Activated T-helper 9 cell treated with anti-CD3 and anti-CD28 coated beads, Interleukin-2, amount 50 U/mL, for 16 hours (primary cell): ENCODE measurements around the gene DCDC2C.

ENCODE experiments used
- DNase-seq: peaks from one replicate; pipeline ENCODE4 v3.0.0-alpha.2; 2020; ENCODE audit warnings: low read depth

Gene DCDC2C

GRCh38 chr2:3674066-3674845 is 29.1 kb upstream of the DCDC2C start:
- no peak for DNase-seq

DNA sequence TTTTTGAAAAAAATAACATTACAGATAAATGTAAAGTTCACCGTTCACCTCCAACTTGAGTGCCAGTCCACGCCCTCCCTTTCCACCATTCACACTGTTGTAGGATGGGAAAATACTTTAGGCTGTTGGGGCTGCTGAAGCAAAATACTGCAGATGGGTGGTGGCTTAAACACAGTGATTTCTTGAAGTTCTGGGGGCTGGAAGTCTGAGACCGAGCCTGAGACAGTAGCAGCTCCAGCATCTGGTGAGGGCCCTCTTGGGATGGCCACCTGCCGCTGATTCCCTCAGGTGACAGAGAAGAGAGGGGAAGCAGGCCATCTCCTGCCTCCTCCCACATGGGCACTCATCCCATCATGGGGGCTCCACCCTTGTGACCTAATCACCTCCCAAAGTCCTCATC is 27.7 kb upstream of the DCDC2C start:
- no peak for DNase-seq

DNA sequence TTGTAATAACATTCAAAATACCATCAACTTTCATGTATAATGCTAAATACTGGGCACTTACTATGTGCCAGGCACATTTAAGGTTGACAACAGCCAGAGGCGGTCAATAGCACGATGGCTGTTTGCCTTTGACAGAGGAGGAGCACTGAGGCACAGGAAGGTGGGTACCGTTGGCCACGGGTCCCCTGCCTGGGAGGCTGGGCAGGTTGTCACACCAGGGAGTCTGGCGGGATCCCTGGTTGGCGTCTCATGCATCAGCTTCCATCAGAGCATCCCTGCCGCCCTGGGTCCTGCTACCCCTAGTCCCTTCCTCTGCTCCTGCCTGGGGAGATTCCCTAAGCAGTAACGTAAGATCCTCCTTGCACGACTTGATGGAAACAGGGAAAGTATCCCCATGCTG is 25.9 kb upstream of the DCDC2C start:
- no peak for DNase-seq

DNA sequence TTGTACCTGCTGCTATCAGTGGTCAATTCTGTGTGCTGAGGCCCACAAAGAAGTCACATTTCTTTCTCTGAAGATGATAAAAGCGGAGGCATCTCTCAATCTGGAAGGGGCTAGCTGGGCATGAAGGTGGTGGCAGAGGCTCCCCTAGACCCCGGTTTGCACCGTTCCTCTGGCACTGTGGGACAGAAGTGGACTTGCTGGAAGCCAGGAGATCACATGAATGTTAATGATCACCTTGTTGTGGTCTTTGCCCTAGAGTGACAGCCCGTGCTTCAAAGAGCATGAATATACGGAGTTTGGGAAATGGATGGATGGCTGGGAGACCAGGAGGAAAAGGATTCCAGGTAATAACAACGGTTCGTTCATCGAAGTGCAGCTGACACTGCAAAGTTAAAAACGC is 25.2 kb upstream of the DCDC2C start:
- DNase-seq = no peak

- no peak for DNase-seq
Observed at GRCh38 chr2:3679180-3679579, 24.2 kb upstream of the DCDC2C start.

- DNase-seq = no peak
Observed at GRCh38 chr2:3679616-3680393, 23.6 kb upstream of the DCDC2C start.

DNA sequence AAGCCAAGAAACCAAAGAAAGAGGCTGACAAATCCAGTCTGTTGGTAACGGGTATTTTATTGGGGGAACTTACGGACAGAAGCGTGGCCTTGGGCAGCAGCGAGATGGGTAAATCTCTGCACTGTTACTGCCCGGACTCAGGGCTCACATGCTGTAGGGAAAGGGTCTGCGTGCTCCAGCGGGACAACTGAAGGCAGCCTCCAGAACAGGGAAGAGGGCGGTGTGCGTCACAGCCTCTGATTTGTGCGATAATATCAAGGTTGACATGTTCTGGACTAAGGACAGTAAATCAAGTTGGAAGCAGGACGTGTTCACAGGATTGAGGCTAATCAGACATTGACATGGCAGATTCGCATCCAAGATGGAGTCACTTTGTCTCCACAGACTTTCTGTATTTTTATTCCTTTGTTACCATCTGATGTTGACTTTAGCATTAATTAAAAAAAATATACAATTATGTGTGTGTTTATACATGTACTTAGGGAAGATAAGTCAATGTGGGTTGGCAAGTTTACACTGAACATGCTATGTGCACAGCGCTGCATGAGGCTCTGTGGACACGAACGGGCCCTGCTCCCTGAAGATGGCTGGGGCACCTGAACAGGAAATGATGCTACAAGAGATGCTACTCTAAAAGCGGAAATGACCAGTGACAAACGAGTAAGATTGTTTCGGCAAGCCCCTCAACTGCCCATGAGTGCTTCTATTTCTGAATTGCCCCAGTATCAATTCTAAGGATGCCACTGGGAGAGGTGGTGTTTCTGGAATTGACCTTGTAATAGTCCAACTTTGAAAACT is 22.6 kb upstream of the DCDC2C start:
- DNase-seq = no peak

GRCh38 chr2:3681625-3682024 is 21.8 kb upstream of the DCDC2C start:
- DNase-seq = no peak

DNA sequence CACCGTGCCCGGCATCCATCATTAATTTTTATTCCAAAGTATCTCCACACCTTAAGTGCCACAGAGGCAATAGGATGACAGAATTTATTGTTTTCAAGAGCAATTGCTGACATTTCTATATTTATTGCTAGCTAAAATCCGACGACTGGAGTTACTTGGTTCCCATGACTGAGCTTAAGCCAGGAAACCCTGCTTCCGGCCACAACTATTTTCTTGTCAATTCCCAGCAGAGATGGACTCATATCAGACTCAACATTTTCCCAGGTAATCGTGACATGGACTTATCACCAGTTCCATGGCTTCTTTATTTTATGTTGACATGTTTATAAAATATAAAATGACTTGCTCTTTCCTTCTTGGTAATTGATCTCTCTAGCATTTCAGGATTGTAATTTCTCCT is 20.6 kb upstream of the DCDC2C start:
- DNase-seq = no peak

- DNase-seq = no peak
Observed at GRCh38 chr2:3683748-3684454, 19.5 kb upstream of the DCDC2C start.

GRCh38 chr2:3689998-3690748 is 13.2 kb upstream of the DCDC2C start:
- no peak for DNase-seq

DNA sequence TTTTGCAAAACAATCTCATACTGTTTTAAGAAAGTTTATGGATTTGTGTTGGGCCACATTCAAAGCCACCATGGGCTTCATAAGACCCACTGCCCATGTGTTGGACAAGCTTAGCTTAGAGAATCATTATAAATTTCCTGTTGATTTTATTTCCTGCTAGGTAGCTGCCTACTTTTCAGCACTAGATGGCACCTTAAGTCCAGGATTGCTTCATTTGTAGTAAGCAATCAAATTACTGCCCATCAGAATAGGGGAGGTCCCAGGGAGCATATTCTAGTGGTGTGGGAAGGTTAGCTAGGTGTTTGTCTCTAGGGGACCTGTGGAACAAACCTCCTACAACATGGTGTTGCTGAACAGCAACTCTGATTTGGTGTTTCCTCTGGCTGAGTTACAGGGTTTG is 11.0 kb upstream of the DCDC2C start:
- DNase-seq = no peak

DNA sequence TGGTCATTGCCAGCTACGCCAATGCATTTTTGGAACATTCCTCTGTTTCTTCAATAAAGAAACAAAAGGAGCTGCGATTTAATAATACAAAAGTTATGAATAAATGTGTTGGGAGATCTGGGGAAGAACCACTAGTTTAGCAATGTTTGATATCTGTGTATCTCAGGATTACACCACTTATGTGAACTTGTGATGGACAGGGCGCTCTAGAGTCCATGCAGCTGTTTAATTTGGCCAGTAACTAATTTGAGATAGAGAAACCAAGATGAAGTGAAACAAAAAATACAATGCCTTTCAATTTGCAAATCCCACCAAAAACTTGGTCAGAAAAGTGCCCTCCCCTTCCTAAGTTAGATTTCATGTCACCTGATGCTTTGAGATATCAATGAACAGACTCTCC is 6.8 kb upstream of the DCDC2C start:
- DNase-seq = no peak

GRCh38 chr2:3701071-3701470 is 2.3 kb upstream of the DCDC2C start:
- DNase-seq = no peak

DNA sequence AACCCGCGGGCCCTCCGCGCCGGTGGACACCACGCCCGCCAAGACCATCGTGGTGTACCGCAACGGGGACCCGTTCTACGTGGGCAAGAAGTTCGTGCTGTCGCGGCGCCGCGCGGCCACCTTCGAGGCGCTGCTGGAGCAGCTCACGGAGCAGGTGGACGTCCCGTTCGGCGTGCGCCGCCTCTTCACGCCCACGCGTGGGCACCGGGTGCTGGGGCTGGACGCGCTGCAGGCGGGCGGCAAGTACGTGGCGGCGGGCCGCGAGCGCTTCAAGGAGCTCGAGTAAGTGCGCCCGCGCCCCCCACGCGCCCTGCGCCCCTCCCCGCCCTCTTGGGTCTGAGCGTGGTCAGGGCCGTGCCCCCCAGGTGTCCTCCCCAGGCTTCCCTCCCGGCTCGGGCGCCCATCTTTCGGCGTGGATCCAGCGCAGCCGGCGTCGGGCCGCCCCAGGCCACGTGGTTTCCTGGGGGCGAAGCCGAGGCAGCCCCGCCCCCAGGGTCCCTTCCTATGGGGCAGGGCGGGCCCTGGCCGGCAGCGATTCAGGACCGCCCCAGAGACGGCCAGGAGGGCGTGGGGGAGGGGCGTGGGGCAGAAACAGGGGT is 481 bp downstream of the DCDC2C start:
- no peak for DNase-seq

DNA sequence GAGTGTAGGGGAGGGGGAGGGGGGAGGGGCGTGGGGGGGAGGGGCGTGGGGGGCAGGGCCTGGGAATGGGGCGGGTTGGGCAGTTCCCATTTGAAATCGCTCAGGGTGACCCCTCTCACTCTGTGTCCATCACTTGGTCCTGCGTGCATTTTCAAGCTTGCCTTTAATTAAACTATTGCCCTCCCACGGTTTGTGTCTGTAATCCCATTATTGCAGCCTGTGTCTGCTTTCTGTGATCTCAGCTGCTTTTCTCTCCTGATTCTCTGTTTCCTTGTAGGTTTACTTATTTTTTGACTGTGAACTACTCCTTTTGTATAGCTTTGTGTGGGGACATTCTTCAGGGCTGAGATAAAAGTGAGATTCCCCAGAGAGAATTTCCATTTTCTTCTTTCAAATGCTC is 1.3 kb downstream of the DCDC2C start:
- DNase-seq = no peak

- no peak for DNase-seq
Observed at GRCh38 chr2:3705782-3706181, 2.4 kb downstream of the DCDC2C start.

- no peak for DNase-seq
Observed at GRCh38 chr2:3706892-3707291, 3.5 kb downstream of the DCDC2C start.

DNA sequence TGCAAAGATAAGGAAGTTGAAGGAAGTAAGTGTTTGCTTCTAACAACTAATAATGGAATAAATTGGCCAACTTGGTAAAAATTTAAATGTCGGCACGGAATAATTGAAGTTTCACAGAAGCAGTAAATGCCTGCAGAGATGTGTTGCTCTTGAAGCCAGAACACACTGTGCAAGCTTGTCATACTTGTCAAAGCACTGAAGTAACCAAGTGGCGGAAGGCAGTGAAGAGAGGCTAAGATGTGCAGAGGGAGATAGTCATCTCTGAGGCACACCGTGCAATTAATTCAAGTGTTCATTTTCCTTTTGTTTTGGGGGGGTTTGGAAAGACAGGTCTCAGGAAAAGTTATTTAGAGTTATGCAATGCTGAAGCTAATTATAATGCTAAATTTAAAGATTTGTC is 5.2 kb downstream of the DCDC2C start:
- DNase-seq = no peak

- DNase-seq = no peak
Observed at GRCh38 chr2:3709225-3709624, 5.8 kb downstream of the DCDC2C start.

DNA sequence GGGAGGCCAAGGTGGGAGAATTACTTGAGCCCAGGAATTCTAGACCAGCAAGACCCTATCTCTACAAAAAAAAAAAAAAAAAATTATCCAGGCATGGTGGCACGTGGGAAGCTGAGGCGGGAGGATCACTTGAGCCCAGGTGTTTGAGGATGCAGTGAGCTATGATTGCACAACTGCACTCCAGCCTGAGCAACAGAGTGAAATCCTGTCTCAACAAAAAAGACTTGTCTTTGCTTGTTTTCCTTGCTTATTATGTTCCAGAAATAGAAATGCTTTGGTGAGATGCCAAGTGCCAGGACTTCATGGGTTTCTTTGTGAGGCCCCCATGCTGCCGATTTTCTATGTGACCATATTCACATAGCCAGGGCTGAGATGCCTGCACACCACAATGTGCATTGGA is 9.0 kb downstream of the DCDC2C start:
- DNase-seq = no peak
